Measurements from ENCODE around the gene TBX10. TPM values are rescaled to one million over a fixed set of nuclear protein-coding genes. Genes with fewer than 3 reads are reported as not detected.
"Not testable (repeated sequence)": the region's sequence is repeated elsewhere in the genome, so short reads cannot be mapped to it uniquely, and the experiment has no call there.

TBX10 gene
- total RNA-seq, 1 experiment from 2014 or later: not detected

GRCh38 chr11:67604815-67605214 is 34.7 kb downstream of the TBX10 start:
- no peak overlapping the region for H2BK12ac ChIP-seq (ENCODE audit: insufficient read length, low read depth, low read length)
- peak overlapping the region; percentile 9 for H3K18ac ChIP-seq (ENCODE audit: insufficient read length, low read depth, low read length)
- no peak overlapping the region for H2BK15ac ChIP-seq (ENCODE audit: low read depth, low read length)
- Mint-ChIP-seq H3K4me3 (peak overlapping the region; percentile 17 to 27; a peak in 4 of 5 replicates), H3K27me3 (ENCODE audit: low read depth) (peaks cover 11% of the 10 kb centered on the region), H3K9me3 (peaks cover 7 to 11% of the 10 kb centered on the region in 2 experiments), H3K36me3 (ENCODE audit: insufficient read depth in 1 of 3, low read depth in 3 of 3) (peaks cover 10 to 20% (median 15%) of the 10 kb centered on the region in 3 experiments), H3K27ac (peak overlapping the region in 2 of 3 experiments; percentile 27 to 94; a peak in 2 of 7 replicates), H3K4me1 (peaks cover 38 to 44% of the 10 kb centered on the region in 2 experiments)
- peaks cover 9% of the 10 kb centered on the region for H3K23me2 ChIP-seq (ENCODE audit: insufficient read length, low read depth, low read length, poor library complexity, severe bottlenecking)
- TF ChIP-seq CTCF (conservative IDR thresholded peaks at IDR 0.05): no peak
- H4K20me1 ChIP-seq (ENCODE audit: control insufficient read depth, insufficient read depth, insufficient read length): no peaks in the 10 kb centered on the region
- no peak overlapping the region for H3K56ac ChIP-seq (ENCODE audit: insufficient read length, low read depth, low read length)
- H3K9me3 ChIP-seq (ENCODE audit: control insufficient read depth, low read depth, low read length): no peaks in the 10 kb centered on the region
- no CpG with 5 or more reads among the region's 2 CpGs for WGBS (ENCODE audit: extremely low coverage, insufficient read length, low lambda C conversion rate)
- H3K79me2 ChIP-seq (ENCODE audit: insufficient read depth, low read length): no peaks in the 10 kb centered on the region
- H2AK5ac ChIP-seq (ENCODE audit: insufficient read length, low read length): no peak overlapping the region
- H4K8ac ChIP-seq (replicated peaks; ENCODE audit: insufficient read length, low read depth, low read length): no peak overlapping the region
- no peak overlapping the region for H3K4me2 ChIP-seq (ENCODE audit: insufficient read depth, insufficient read length, low read length)
- no peak for DNase-seq
- H4K91ac ChIP-seq (ENCODE audit: insufficient read length, low read depth, low read length): no peak overlapping the region
- H3K27me3 ChIP-seq (ENCODE audit: insufficient read depth, low read length): no peaks in the 10 kb centered on the region
- H3K9ac ChIP-seq (ENCODE audit: extremely low read depth, insufficient read length, low read length): no peak overlapping the region
- no peak overlapping the region for H2AFZ ChIP-seq (ENCODE audit: low read length)
- no peak overlapping the region for H3T11ph ChIP-seq (ENCODE audit: low read length)
- H3K27ac ChIP-seq (ENCODE audit: insufficient read length, low read depth, low read length): no peak overlapping the region
- no peak overlapping the region for H4K5ac ChIP-seq (ENCODE audit: insufficient read length, low read depth, low read length)
- H2BK5ac ChIP-seq (ENCODE audit: insufficient read length, low read length): no peak overlapping the region
- no peak overlapping the region for H2BK20ac ChIP-seq (ENCODE audit: low read depth, low read length, poor library complexity, severe bottlenecking)
- no peak overlapping the region for H2BK120ac ChIP-seq (ENCODE audit: low read depth, low read length, poor library complexity, severe bottlenecking)
- H3K23ac ChIP-seq (ENCODE audit: insufficient read length, low read depth, low read length): no peak overlapping the region
- H3K4ac ChIP-seq (ENCODE audit: low read depth, low read length): no peak overlapping the region
- no peaks in the 10 kb centered on the region for H3K4me1 ChIP-seq (ENCODE audit: insufficient read depth, low read length)
- H3K14ac ChIP-seq (ENCODE audit: insufficient read depth, low read length): 0 out of 2 replicates have a peak overlapping the region, but pooled peaks have one; percentile 51
- no peaks in the 10 kb centered on the region for H3K79me1 ChIP-seq (ENCODE audit: insufficient read depth, low read depth, low read length, poor library complexity, severe bottlenecking)

GRCh38 chr11:67604119-67604518 is 35.4 kb downstream of the TBX10 start:
- H3T11ph ChIP-seq (ENCODE audit: low read length); H3K56ac ChIP-seq (ENCODE audit: insufficient read length, low read depth, low read length); H4K8ac ChIP-seq (replicated peaks; ENCODE audit: insufficient read length, low read depth, low read length); H2BK12ac ChIP-seq (ENCODE audit: insufficient read length, low read depth, low read length); H3K4me2 ChIP-seq (ENCODE audit: insufficient read depth, insufficient read length, low read length); H3K23me2 ChIP-seq (ENCODE audit: insufficient read length, low read depth, low read length, poor library complexity, severe bottlenecking); H3K9ac ChIP-seq (ENCODE audit: extremely low read depth, insufficient read length, low read length); H3K79me1 ChIP-seq (ENCODE audit: insufficient read depth, low read depth, low read length, poor library complexity, severe bottlenecking); H2BK15ac ChIP-seq (ENCODE audit: low read depth, low read length); H4K20me1 ChIP-seq (ENCODE audit: control insufficient read depth, insufficient read depth, insufficient read length); H3K27ac ChIP-seq (ENCODE audit: insufficient read length, low read depth, low read length); H3K4me1 ChIP-seq (ENCODE audit: insufficient read depth, low read length); H3K4ac ChIP-seq (ENCODE audit: low read depth, low read length); H2BK5ac ChIP-seq (ENCODE audit: insufficient read length, low read length); H3K14ac ChIP-seq (ENCODE audit: insufficient read depth, low read length); H3K79me2 ChIP-seq (ENCODE audit: insufficient read depth, low read length); H4K91ac ChIP-seq (ENCODE audit: insufficient read length, low read depth, low read length); DNase-seq; H3K9me3 ChIP-seq (ENCODE audit: control insufficient read depth, low read depth, low read length); H3K23ac ChIP-seq (ENCODE audit: insufficient read length, low read depth, low read length); H2AK5ac ChIP-seq (ENCODE audit: insufficient read length, low read length); H4K5ac ChIP-seq (ENCODE audit: insufficient read length, low read depth, low read length); H2BK20ac ChIP-seq (ENCODE audit: low read depth, low read length, poor library complexity, severe bottlenecking); H2AFZ ChIP-seq (ENCODE audit: low read length); H3K27me3 ChIP-seq (ENCODE audit: insufficient read depth, low read length): not testable (repeated sequence)
- H3K27ac Mint-ChIP-seq: peak overlapping the region; percentile 27 to 94 (median 56); a peak in 4 of 7 replicates
- peaks cover 7 to 11% of the 10 kb centered on the region in 2 experiments for H3K9me3 Mint-ChIP-seq
- peaks cover 38 to 44% of the 10 kb centered on the region in 2 experiments for H3K4me1 Mint-ChIP-seq
- peak overlapping the region; percentile 34 for H3K18ac ChIP-seq (ENCODE audit: insufficient read length, low read depth, low read length)
- H3K27me3 Mint-ChIP-seq (ENCODE audit: low read depth): peaks cover 14% of the 10 kb centered on the region
- WGBS (ENCODE audit: extremely low coverage, insufficient read length, low lambda C conversion rate): no CpG with 5 or more reads among the region's 4 CpGs
- peak overlapping the region; percentile 16 to 38; a peak in 3 of 5 replicates for H3K4me3 Mint-ChIP-seq
- H3K36me3 Mint-ChIP-seq (ENCODE audit: insufficient read depth in 1 of 3, low read depth in 3 of 3): peaks cover 8 to 14% (median 9%) of the 10 kb centered on the region in 3 experiments
- peak overlapping the region; percentile 14 for H2BK120ac ChIP-seq (ENCODE audit: low read depth, low read length, poor library complexity, severe bottlenecking)

All from H9 (cell line).